Ovary (tissue), 3 donors: ENCODE results near the gene ZFAND2A.

ENCODE experiments used
- CTCF ChIP-seq, 3 donors: fragments of 450-650 bp in 2 of 3; fragments of 200-600 bp in 1 of 3; IDR thresholded peaks; one replicate each; pipeline versions ENCODE4 v1.5.1 to v1.8.0; 2016 to 2022; ENCODE audit warnings: antibody characterized with exemption in 3 of 3, mild to moderate bottlenecking in 1 of 3
- POLR2A ChIP-seq: fragments of 450-650 bp; IDR thresholded peaks from one replicate; pipeline ENCODE4 v1.6.1; 2017; ENCODE audit warnings: antibody characterized with exemption, mild to moderate bottlenecking, moderate library complexity
- donor health status: DM: no; HTN: no; CAD: no.

- no peak for TF ChIP-seq CTCF (IDR thresholded peaks at IDR 0.05)
- no peak for TF ChIP-seq POLR2A
Observed at GRCh38 chr7:1131471-1132265, 28.3 kb downstream of the ZFAND2A start.
